HG03575 (cell line): ENCODE data around the gene GOLGA8G.
"Not testable (repeated sequence)": the region's sequence is repeated elsewhere in the genome, so short reads cannot be mapped to it uniquely, and the experiment has no call there.

Experiments
- ATAC-seq: cut with Tn5 transposase; IDR thresholded peaks from one replicate; pipeline ENCODE4 v1.9.1; 2021; ENCODE audit not compliant: unreplicated experiment, insufficient number of reproducible peaks, low FRiP score; ENCODE audit errors: extremely low read depth

The GOLGA8G gene

DNA sequence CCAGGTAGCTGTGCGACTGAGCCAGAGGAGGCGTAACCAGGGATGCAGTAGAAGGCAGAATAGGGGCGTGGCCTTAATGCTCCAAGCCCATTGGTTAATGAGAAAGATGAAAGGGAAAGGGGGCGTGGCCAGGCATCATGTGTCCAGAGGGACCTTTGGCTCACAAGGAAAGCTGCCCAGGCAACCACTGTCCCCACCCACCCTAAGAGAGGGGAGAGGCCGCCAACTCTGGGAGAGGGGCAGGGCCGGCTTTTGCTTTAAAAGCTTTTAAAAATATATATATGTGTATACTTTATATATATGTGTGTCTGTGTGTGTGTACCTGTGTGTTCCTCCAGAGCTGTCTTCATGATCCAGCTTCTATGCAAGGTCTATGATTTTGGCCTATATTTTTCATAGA lies at the start of gene GOLGA8G:
Gene GOLGA8G, minus strand, starts transcription at position 18 of the 400 bp plus-strand sequence. CDS start 62 bp downstream, outside the sequence.
- not testable (repeated sequence) for ATAC-seq

DNA sequence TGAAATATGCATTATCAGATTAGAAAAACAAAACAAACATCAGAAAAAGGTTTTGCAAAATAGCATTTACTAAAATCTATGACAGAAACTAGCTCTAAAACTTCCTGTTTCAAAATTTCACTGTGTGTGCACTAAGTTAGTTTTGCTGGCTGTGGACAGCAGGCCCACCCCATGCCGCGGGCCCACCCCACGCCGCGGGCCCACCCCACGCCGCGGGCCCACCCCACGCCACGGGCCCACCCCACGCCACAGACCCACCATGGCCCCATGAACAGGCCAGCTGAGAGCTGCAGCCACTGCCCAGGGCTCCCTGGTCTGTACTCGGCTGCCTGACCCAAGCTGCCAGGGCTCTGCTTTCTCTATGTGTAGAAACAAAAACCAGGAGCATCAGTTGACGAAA lies 40.6 kb upstream of the GOLGA8G start:
- not testable (repeated sequence) for ATAC-seq

- ATAC-seq, result not testable (repeated sequence)
Observed at GRCh38 chr15:28553268-28553667, 20.5 kb upstream of the GOLGA8G start, which contains the start of gene GOLGA6L25. Gene GOLGA6L25 (plus strand): TSS chr15:28553568. CDS start chr15:28553629, 61 bp downstream.

DNA sequence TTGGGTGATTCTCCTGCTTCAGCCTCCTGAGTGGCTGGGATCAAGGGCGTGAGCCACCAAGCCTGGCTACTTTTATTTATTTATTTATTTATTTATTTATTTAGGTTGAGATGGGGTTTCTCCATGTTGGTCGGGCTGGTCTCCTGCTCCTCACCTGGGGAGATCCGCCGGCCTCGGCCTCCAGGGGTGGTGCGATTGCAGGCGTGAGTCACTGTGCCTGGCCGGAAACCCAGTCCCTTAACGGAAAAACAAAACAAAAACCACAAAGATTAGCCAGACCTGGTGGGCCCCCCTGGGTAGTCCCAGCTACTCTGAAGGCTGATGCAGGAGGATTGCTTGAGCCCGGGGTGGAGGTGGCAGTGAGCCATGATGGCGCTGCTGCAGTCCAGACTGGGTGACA lies 17.6 kb downstream of the GOLGA8G start:
- ATAC-seq, result not testable (repeated sequence)

DNA sequence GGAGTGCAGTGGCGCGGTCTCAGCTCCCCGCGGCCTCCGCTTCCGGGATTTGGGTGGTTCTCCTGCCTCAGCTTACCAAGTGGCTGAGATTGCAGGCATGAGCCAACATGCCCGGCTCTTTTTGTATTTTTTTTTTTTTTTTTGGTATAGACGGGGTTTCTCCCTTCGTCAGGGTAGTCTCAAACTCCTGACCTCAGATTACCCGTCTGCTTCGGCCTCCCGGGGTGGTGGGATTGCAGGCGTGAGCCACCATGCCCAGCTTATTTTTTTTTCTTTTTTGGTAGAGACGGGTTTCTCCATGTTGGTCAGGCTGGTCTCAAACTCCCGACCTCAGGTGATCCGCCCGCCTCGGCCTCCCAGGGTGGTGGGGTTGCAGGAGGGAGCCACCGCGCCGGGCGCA lies 18.6 kb downstream of the GOLGA8G start:
- not testable (repeated sequence) for ATAC-seq

GRCh38 chr15:28508217-28508889 lies 24.4 kb downstream of the GOLGA8G start:
- not testable (repeated sequence) for ATAC-seq

DNA sequence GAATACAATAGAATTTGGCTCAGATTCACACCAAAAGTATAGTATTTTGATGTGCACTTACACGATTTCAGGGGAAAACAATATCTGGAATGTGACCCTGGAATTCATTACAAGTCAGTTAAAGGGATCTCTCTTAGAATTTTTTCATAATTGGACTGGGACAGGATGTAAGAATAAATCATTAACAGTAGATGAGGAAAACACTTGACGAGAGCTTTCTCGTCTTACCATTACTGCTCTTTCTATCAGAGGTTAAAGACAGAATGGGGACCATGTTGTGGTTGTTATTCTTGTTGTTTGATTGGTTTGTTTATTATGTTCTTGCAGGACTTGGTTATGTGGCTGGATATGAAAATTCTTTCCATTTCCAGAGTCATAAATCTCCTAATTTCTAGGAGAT lies 51.4 kb downstream of the GOLGA8G start:
- not testable (repeated sequence) for ATAC-seq
